Measurements from ENCODE around the gene AASDH. TPM values are rescaled to one million over a fixed set of nuclear protein-coding genes. Genes with fewer than 3 reads are reported as not detected.
A peak's percentile ranks its signal among the peaks of the same experiment; 100 is the strongest.

AASDH gene
- total RNA-seq, 1 donor from 2014 or later: 5.0 TPM

DNA sequence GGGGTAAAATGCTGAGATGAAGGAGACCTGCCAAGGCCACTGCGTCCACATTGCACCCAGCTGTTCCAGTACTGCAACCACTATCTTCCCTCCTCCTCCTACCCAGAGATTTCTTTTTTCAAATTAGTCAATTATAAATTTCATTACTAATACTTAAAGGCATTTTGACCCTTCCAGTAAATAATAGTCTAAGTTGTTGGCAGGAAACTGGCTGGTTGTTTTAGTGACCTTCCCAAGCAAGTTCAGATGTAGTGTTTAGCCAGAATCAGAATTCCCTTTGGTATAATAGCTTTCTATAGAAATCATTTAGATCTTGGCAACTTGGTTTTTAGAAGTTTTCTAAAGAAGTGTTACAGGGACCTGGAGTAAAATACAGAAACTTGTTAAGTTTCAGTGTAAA lies 66.0 kb downstream of the AASDH start:
- no peak for DNase-seq
- no peak for ATAC-seq (ENCODE audit: poor library complexity)
- intact Hi-C loops (cut with DNase I): no loop called here

- DNase-seq: no peak
- intact Hi-C loops (cut with DNase I): no loop called here
- no peak for ATAC-seq (ENCODE audit: poor library complexity)
These were observed 67.0 kb downstream of the AASDH start for GRCh38 chr4:56320293-56320692.

- intact Hi-C loops (cut with DNase I): no loop called here
- ATAC-seq (ENCODE audit: poor library complexity) (no peak), DNase-seq (no peak)
These were observed 68.7 kb downstream of the AASDH start for GRCh38 chr4:56318555-56318954.

GRCh38 chr4:56317749-56318148 lies 69.5 kb downstream of the AASDH start:
- no peak for DNase-seq
- intact Hi-C loops (cut with DNase I): no loop called here
- ATAC-seq (ENCODE audit: poor library complexity): no peak

DNA sequence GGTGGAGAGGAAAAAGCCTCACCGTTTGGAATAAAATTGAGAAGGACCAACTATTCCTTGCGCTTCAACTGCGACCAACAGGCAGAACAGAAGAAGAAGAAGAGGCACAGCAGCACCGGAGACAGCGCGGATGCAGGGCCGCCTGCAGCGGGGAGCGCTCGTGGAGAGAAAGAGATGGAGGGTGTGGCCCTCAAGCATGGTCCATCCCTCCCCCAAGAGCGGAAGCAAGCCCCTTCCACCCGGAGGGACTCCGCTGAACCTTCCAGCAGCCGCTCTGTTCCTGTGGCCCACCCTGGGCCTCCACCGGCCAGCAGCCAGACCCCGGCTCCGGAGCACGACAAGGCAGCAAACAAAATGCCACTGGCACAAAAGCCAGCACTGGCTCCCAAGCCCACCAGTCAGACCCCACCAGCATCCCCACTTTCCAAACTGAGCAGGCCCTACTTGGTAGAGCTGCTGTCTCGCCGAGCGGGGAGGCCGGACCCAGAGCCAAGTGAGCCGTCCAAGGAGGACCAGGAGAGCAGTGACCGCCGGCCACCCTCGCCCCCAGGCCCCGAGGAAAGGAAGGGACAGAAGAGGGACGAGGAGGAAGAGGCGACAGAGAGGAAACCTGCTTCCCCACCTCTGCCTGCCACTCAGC lies 71.2 kb downstream of the AASDH start:
- no peak for ATAC-seq (ENCODE audit: poor library complexity)
- intact Hi-C loops (cut with DNase I): no loop called here
- no peak for DNase-seq

DNA sequence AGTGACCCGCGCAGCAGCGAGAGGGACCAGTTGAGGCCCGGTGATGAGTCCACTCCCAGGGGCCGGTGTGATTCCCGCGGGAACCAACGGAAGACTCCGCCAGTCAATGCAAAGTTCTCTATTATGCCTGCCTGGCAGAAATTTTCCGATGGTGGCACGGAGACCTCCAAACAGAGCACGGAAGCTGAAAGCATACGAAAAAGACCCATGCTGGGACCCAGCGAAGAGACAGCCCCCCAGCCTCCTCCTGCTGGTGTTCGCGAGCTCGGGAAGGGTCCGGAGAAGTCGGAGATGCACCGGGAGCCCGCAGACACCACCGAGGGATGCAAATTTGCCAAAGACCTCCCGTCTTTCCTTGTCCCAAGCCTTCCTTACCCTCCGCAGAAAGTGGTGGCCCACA lies 71.7 kb downstream of the AASDH start:
- DNase-seq: no peak
- ATAC-seq (ENCODE audit: poor library complexity): no peak
- intact Hi-C loops (cut with DNase I): no loop called here

- intact Hi-C loops (cut with DNase I): no loop called here
- no peak for DNase-seq
- ATAC-seq (ENCODE audit: poor library complexity): no peak
These were observed 72.2 kb downstream of the AASDH start for GRCh38 chr4:56315041-56315440.

GRCh38 chr4:56314207-56314915 lies 72.9 kb downstream of the AASDH start:
- DNase-seq: no peak
- no peak for ATAC-seq (ENCODE audit: poor library complexity)
- intact Hi-C loops (cut with DNase I): no loop called here

DNA sequence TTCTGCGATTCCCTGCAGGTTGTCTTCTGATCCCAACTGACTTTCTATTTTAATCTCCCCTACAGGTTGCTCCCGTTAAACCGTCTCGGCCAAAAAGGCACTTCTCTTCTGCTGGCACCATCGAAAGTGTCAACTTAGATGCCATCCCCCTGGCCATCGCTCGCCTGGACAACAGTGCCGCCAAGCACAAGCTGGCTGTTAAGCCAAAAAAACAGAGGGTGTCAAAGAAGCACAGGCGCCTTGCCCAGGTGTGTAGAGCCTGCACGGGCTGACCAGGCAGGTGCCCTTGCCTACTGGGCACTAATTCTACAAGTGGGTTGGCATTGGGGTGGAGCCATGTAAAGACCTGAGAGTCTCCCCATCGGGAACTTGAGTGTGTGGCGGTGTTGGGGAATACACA lies 74.2 kb downstream of the AASDH start:
- intact Hi-C loops (cut with DNase I): no loop called here
- DNase-seq (no peak), ATAC-seq (ENCODE audit: poor library complexity) (no peak)

GRCh38 chr4:56311299-56311975 lies 75.9 kb downstream of the AASDH start:
- DNase-seq (no peak), ATAC-seq (ENCODE audit: poor library complexity) (no peak)
- intact Hi-C loops (cut with DNase I): no loop called here

DNA sequence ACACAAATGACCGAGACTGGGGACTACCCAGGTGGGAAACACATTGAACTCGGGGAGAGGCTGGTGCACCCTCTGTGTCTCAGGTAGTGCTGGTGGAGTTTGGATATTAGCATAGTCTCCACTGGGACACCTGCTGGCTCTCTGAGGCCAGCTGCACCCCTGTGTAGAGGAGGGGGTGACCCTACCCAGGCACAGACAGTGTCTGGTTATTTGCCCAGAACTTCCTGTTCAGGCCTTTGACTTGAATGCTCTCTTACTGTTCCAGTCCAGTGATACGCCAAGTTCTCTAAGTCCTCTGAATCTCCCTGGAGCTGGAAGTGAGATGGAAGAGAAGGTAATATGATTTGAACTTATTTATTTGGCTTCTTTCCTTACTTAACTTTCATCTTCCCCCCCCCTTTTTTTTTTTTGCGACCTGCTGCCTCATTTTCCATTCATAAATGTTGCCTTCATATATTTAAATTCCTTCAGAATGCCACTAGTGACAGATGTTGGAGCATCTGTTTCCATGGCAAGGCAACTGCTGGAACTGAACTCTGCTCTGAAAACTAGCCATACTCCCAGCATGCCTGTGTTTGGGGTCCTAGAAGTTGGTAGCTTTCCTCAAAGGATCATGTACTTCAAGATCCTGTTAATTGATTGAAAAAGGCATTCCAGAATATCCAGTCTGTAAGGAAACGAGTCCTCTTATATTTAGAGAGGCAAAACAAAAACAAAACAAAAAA lies 76.7 kb downstream of the AASDH start:
- DNase-seq: no peak
- intact Hi-C loops (cut with DNase I): no loop called here
- ATAC-seq (ENCODE audit: poor library complexity): no peak

GRCh38 chr4:56308384-56308783 lies 78.9 kb downstream of the AASDH start:
- ATAC-seq (ENCODE audit: poor library complexity) (no peak), DNase-seq (no peak)
- intact Hi-C loops (cut with DNase I): no loop called here

- ATAC-seq (ENCODE audit: poor library complexity): no peak
- intact Hi-C loops (cut with DNase I): no loop called here
- no peak for DNase-seq
These were observed 79.9 kb downstream of the AASDH start for GRCh38 chr4:56307423-56307822.

GRCh38 chr4:56305390-56305789 lies 81.9 kb downstream of the AASDH start:
- intact Hi-C loops (cut with DNase I): no loop called here
- DNase-seq (no peak), ATAC-seq (ENCODE audit: poor library complexity) (no peak)

GRCh38 chr4:56303921-56304320 lies 83.4 kb downstream of the AASDH start:
- DNase-seq (no peak), ATAC-seq (ENCODE audit: poor library complexity) (no peak)
- intact Hi-C loops (cut with DNase I): loop anchor here (5.0 kb wide), 1 partner anchor 357 kb away; the partner anchor contains the start of gene CEP135

GRCh38 chr4:56302760-56303159 lies 84.5 kb downstream of the AASDH start:
- intact Hi-C loops (cut with DNase I): loop anchor here (5.0 kb wide), 1 partner anchor 355 kb away; the partner anchor contains the start of gene CEP135
- no peak for DNase-seq
- ATAC-seq (ENCODE audit: poor library complexity): no peak

DNA sequence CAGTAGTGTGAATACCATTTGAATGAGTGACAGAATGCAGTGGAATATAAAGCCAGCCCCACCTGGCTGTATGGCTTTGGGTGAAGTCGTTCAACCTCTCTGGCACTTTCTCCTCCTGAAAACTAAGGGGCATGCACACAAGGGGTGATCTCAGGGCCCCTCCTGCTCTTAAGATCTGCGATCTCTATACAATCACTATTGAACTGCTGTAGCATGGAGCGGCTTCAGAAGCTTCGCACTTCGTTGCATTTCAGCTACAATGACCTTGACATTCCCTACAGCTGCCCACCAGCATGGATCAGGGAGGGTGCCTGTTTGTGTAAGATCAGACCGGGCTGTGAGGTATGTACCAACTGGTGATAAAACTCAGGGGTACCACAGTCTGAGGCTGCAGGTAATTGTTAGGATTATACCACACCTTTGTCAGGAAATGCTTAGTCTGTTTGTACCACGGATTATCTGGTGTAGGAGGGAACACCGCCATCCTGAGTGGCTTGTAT lies 85.2 kb downstream of the AASDH start:
- intact Hi-C loops (cut with DNase I): loop anchor here (5.0 kb wide), 1 partner anchor 355 kb away; the partner anchor contains the start of gene CEP135
- ATAC-seq (ENCODE audit: poor library complexity) (no peak), DNase-seq (no peak)

GRCh38 chr4:56301181-56301996 lies 85.9 kb downstream of the AASDH start:
- ATAC-seq (ENCODE audit: poor library complexity): peak; percentile 94
- peak; percentile 61 for DNase-seq
- intact Hi-C loops (cut with DNase I): loop anchor here (5.0 kb wide), 1 partner anchor 354 kb away; the partner anchor contains the start of gene CEP135

Measured in Right ventricle myocardium superior (tissue), 1 donor.